ENCODE results near the gene FAT1.

DNA sequence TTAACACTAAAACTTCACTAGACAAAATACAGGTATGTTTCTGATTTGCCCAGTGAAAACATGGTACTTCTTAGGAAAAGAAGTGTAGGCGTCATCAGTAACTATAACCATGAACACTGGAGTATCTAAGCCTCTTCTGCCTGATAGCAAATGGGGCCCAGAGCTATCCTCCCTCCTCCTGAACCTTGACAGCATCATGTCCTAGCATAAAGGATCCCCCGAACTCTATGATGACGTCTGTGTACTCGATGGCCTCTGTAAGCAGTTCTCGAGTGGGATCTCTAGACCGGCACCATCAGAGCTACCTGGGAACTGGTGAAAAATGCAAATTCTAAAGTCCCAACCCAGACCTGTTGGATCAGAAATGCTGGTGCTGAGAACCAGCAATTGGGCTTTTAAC lies 132.0 kb downstream of the FAT1 start:
- TF ChIP-seq, protein P1, sequence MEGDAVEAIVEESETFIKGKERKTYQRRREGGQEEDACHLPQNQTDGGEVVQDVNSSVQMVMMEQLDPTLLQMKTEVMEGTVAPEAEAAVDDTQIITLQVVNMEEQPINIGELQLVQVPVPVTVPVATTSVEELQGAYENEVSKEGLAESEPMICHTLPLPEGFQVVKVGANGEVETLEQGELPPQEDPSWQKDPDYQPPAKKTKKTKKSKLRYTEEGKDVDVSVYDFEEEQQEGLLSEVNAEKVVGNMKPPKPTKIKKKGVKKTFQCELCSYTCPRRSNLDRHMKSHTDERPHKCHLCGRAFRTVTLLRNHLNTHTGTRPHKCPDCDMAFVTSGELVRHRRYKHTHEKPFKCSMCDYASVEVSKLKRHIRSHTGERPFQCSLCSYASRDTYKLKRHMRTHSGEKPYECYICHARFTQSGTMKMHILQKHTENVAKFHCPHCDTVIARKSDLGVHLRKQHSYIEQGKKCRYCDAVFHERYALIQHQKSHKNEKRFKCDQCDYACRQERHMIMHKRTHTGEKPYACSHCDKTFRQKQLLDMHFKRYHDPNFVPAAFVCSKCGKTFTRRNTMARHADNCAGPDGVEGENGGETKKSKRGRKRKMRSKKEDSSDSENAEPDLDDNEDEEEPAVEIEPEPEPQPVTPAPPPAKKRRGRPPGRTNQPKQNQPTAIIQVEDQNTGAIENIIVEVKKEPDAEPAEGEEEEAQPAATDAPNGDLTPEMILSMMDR (conservative IDR thresholded peaks at IDR 0.05; ENCODE audit: low read depth, low read length), result no peak
- TF ChIP-seq EZH2 (IDR thresholded peaks at IDR 0.05; ENCODE audit: borderline replicate concordance, low read depth, low read length, poor library complexity, severe bottlenecking), result no peak

All from A673 (cell line).